PC-9 (cell line): Measurements from ENCODE around the gene TCAIM. TPM values are rescaled to one million over a fixed set of nuclear protein-coding genes. Genes with fewer than 3 reads are reported as not detected.
A peak's percentile ranks its signal among the peaks of the same experiment; 100 is the strongest.

Source experiments
- BruUV-seq: library from RNA; stranded (reverse); fragments of 400-500 nt; replicated peaks from 2 replicates; lab custom pipeline; 2021; lab: Mats Ljungman, UMichigan
- CTCF ChIA-PET: fragments of 300-600 bp; sonication (Branson Sonifier 250); formaldehyde crosslinking; loops from one replicate; lab custom pipeline; 2022; ENCODE audit warnings: antibody characterized with exemption; lab: Charles Lee
- POLR2A ChIA-PET: fragments of 300-600 bp; sonication (Branson Sonifier 250); formaldehyde crosslinking; loops from one replicate; lab custom pipeline; 2022; ENCODE audit warnings: antibody characterized with exemption; ENCODE audit not compliant: unreplicated experiment; lab: Charles Lee
- DNase-seq, 2 experiments: peaks; one replicate each; pipeline versions ENCODE4 v3.0.0 to v3.0.0-alpha.2; 2015 to 2022; ENCODE audit warnings: mixed read lengths in 1 of 2
- H2AFZ ChIP-seq: fragments of 200-600 bp; sonication (generic); 2 replicates; pipeline ENCODE4 v1.8.1; 2017; ENCODE audit warnings: antibody characterized with exemption
- H3F3A ChIP-seq: fragments of 200-600 bp; sonication (generic); 2 replicates; pipeline ENCODE4 v1.8.1; 2017; ENCODE audit warnings: antibody characterized with exemption, mild to moderate bottlenecking, low read depth; ENCODE audit not compliant: insufficient read depth
- H3K27ac ChIP-seq: fragments of 200-600 bp; sonication (generic); 2 replicates; pipeline ENCODE4 v1.6.1; 2016; ENCODE audit warnings: mixed run types
- H3K27me3 ChIP-seq: fragments of 200-600 bp; sonication (generic); 2 replicates; pipeline ENCODE4 v1.6.1; 2016; ENCODE audit warnings: low read depth, mixed run types; ENCODE audit not compliant: insufficient read depth
- H3K36me3 ChIP-seq: fragments of 200-600 bp; sonication (generic); 2 replicates; pipeline ENCODE4 v1.6.1; 2016; ENCODE audit warnings: low read depth, mixed run types
- H3K4me1 ChIP-seq: fragments of 200-600 bp; sonication (generic); replicated peaks from 2 replicates; pipeline ENCODE4 v1.6.1; 2016; ENCODE audit warnings: mixed run types; ENCODE audit not compliant: insufficient read depth
- H3K4me2 ChIP-seq: fragments of 200-600 bp; sonication (generic); 2 replicates; pipeline ENCODE4 v1.6.1; 2017; ENCODE audit warnings: mixed run types
- H3K4me3 ChIP-seq: fragments of 200-600 bp; sonication (generic); 2 replicates; pipeline ENCODE4 v1.6.1; 2016; ENCODE audit warnings: mixed run types
- H3K79me2 ChIP-seq: fragments of 200-600 bp; sonication (generic); 2 replicates; pipeline ENCODE4 v1.6.1; 2017; ENCODE audit warnings: low read depth, mixed run types
- H3K9me2 ChIP-seq: fragments of 200-600 bp; sonication (generic); 2 replicates; pipeline ENCODE4 v1.8.1; 2017; ENCODE audit warnings: mild to moderate bottlenecking; ENCODE audit not compliant: insufficient read depth
- H3K9me3 ChIP-seq: fragments of 200-600 bp; sonication (generic); 2 replicates; pipeline ENCODE4 v1.8.1; 2016; ENCODE audit warnings: low read depth; ENCODE audit not compliant: insufficient read depth
- H4K20me1 ChIP-seq: fragments of 200-600 bp; sonication (generic); 2 replicates; pipeline ENCODE4 v1.8.1; 2017; ENCODE audit not compliant: insufficient read depth
- EZH2 ChIP-seq: fragments of 200-600 bp; sonication (generic); IDR thresholded peaks from 2 replicates; pipeline ENCODE4 v1.8.0; 2017; ENCODE audit warnings: antibody characterized with exemption, low read depth
- intact Hi-C: fragments of 100-400 bp; cut with micrococcal nuclease; formaldehyde crosslinking; loops from one replicate; pipeline ENCODE4 v1.10.0; 2022; ENCODE audit not compliant: unreplicated experiment
- total RNA-seq: library from RNA; stranded (reverse); gene quantifications from 2 replicates; pipeline ENCODE4 v1.2.3, GENCODE V29; 2021
- TF ChIP-seq, protein P1 (sequence below): fragments of 200-600 bp; sonication (generic); conservative IDR thresholded peaks from 2 replicates; pipeline ENCODE4 v1.6.1; 2017; ENCODE audit warnings: mixed run types, antibody characterized with exemption, mild to moderate bottlenecking, moderate library complexity

Gene TCAIM
- total RNA-seq, 1 experiment from 2014 or later = 28.3 TPM

DNA sequence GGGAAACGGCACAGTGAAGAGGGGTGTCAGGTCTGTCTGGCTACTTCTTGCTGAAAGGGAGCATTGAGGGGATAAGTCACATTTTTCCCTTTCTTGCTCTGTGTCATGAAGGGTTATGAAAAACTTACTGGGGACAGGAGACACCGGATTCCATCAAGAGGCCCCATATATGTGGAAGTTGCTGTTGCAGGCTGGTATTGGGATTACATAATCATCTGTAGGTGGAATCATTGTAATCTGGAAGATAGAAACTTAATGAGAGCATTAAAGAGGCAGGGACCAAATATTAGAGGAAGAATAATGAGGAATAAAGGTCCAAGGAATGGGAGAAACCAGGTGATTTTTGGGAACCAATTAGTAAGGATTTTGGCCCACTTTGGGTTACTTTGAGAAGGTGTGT lies 4.2 kb upstream of the TCAIM start:
- no peaks in the 10 kb centered on the region for H3K9me3 ChIP-seq
- CTCF ChIA-PET = no interaction called here
- H3K36me3 ChIP-seq = no peaks in the 10 kb centered on the region
- H3K79me2 ChIP-seq = peaks cover 6% of the 10 kb centered on the region; the same call in 1 of the 2 replicates
- H3K4me2 ChIP-seq = no peak overlapping the region
- TF ChIP-seq EZH2 = no peak
- TF ChIP-seq, protein P1, sequence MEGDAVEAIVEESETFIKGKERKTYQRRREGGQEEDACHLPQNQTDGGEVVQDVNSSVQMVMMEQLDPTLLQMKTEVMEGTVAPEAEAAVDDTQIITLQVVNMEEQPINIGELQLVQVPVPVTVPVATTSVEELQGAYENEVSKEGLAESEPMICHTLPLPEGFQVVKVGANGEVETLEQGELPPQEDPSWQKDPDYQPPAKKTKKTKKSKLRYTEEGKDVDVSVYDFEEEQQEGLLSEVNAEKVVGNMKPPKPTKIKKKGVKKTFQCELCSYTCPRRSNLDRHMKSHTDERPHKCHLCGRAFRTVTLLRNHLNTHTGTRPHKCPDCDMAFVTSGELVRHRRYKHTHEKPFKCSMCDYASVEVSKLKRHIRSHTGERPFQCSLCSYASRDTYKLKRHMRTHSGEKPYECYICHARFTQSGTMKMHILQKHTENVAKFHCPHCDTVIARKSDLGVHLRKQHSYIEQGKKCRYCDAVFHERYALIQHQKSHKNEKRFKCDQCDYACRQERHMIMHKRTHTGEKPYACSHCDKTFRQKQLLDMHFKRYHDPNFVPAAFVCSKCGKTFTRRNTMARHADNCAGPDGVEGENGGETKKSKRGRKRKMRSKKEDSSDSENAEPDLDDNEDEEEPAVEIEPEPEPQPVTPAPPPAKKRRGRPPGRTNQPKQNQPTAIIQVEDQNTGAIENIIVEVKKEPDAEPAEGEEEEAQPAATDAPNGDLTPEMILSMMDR = no peak
- H3K4me3 ChIP-seq = no peak overlapping the region
- no peaks in the 10 kb centered on the region for H4K20me1 ChIP-seq
- H2AFZ ChIP-seq = no peak overlapping the region
- peaks cover 9% of the 10 kb centered on the region for H3K4me1 ChIP-seq
- H3K27me3 ChIP-seq = no peaks in the 10 kb centered on the region
- POLR2A ChIA-PET = no interaction called here
- no TSS peak for BruUV-seq
- no peak for DNase-seq
- H3K27ac ChIP-seq = no peak overlapping the region
- intact Hi-C loops = loop anchor here (10.0 kb wide), 1 partner anchor 790 kb away; no protein-coding TSS in a partner anchor
- H3F3A ChIP-seq = no peaks in the 10 kb centered on the region
- H3K9me2 ChIP-seq = no peaks in the 10 kb centered on the region

DNA sequence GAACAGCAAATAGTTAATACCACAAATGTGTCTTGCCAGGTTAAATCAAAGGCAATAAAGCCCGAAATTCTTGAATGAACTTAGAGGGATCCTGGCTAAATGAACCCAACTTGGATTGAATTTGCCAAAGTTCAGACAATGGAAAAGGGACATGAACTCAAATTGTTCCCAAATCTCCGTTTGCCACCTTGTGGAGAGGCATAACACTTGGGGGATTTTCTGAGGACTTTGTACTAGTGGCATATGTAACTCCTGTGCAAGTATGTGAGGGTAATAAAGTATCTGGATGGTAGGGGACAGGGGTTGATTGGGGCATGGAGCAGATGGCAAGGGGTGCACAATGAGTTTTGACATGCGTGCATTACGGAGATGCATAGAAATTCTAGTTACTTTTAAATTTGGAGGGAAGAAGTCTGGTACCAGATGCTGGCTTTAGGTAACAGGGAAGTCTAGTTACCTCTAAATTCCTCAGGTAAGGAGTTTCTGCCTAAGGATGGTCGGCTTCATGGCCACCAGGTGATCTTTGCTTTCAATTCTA lies 1.2 kb upstream of the TCAIM start:
- Histone ChIP-seq H4K20me1 (no peaks in the 10 kb centered on the region), H3K4me3 (peak overlapping the region; percentile 69), H3F3A (no peaks in the 10 kb centered on the region), H3K27me3 (no peaks in the 10 kb centered on the region), H3K79me2 (peaks cover 20% of the 10 kb centered on the region), H3K9me3 (no peaks in the 10 kb centered on the region), H3K4me2 (peak overlapping the region; percentile 95), H3K36me3 (no peaks in the 10 kb centered on the region), H2AFZ (peak overlapping the region; percentile 92), H3K4me1 (peaks cover 19% of the 10 kb centered on the region), H3K27ac (peak overlapping the region; percentile 63; the same call in 1 of the 2 replicates), H3K9me2 (no peaks in the 10 kb centered on the region)
- TF ChIP-seq, protein P1 = 0 out of 2 replicates have a peak, but pooled peaks have one; percentile 21
- no peak for TF ChIP-seq EZH2
- intact Hi-C loops = loop anchor here (5.0 to 10.0 kb wide), 2 partner anchors 140 to 793 kb away; partner anchors contain the start of gene ZNF445
- POLR2A ChIA-PET = interaction anchor here (0.6 kb wide), 1 partner anchor 1175 kb away, joined by 3 read pairs; no protein-coding TSS in a partner anchor
- CTCF ChIA-PET = no interaction called here
- TSS peak; percentile 81 for BruUV-seq
- DNase-seq = peak in 1 of 2 experiments; percentile 12

DNA sequence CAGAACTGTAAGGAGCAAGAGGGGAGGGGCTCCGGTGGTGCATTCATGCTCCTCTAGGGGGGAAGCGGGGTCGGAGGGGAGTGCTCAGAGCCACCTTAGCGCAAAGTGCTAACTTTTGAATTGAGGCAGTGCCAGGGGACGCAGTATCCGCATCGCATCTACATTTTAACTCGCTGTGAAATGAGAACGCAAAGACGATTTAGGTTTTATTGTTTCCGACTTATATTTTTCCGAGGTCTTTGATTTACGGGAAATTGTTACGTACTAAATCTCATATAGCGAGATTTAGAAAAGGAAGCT lies 212 bp downstream of the TCAIM start:
- intact Hi-C loops = loop anchor here (5.0 to 10.0 kb wide), 2 partner anchors 139 to 794 kb away; partner anchors contain the start of gene ZNF445
- BruUV-seq = no TSS peak
- H3K27ac ChIP-seq = peak overlapping the region; percentile 63

More for the DNA sequence above, 212 bp downstream of the TCAIM start:
- H3K9me3 ChIP-seq = no peaks in the 10 kb centered on the region
- CTCF ChIA-PET = no interaction called here
- POLR2A ChIA-PET = interaction anchor here (0.6 to 0.7 kb wide), 4 partner anchors 123 to 1167 kb away, joined by 3 to 4 read pairs (median 3); no protein-coding TSS in a partner anchor
- H4K20me1 ChIP-seq = no peaks in the 10 kb centered on the region
- H3F3A ChIP-seq = no peaks in the 10 kb centered on the region
- peak overlapping the region; percentile 92 for H2AFZ ChIP-seq
- no peaks in the 10 kb centered on the region for H3K27me3 ChIP-seq
- H3K9me2 ChIP-seq = no peaks in the 10 kb centered on the region
- no peak for TF ChIP-seq EZH2
- TF ChIP-seq, protein P1 = no peak
- H3K79me2 ChIP-seq = peaks cover 20% of the 10 kb centered on the region
- DNase-seq = no peak
- peak overlapping the region; percentile 95 for H3K4me2 ChIP-seq
- H3K4me3 ChIP-seq = peak overlapping the region; percentile 69
- peaks cover 19% of the 10 kb centered on the region for H3K4me1 ChIP-seq
- H3K36me3 ChIP-seq = no peaks in the 10 kb centered on the region
